HCT116 (cell line): ENCODE results near the gene RNF150. TPM values are rescaled to one million over a fixed set of nuclear protein-coding genes. Genes with fewer than 3 reads are reported as not detected.

Source experiments
- ATAC-seq: fragments of 200-7000 bp; cut with Tn5 transposase; 2 replicates; pipeline ENCODE4 v1.9.1; 2020; ENCODE audit warnings: mild to moderate bottlenecking, moderate library complexity
- BruUV-seq: library from RNA; stranded (reverse); fragments of 400-500 nt; replicated peaks from 2 replicates; lab custom pipeline; 2021; lab: Mats Ljungman, UMichigan
- CTCF ChIA-PET: fragments of 300-600 bp; sonication (Branson Sonifier 250); formaldehyde crosslinking; loops from one replicate; lab custom pipeline; 2021; ENCODE audit warnings: antibody characterized with exemption; lab: Charles Lee
- POLR2A ChIA-PET: fragments of 300-600, 350-600 bp; sonication (Branson Sonifier 250); formaldehyde crosslinking; loops from one replicate; lab custom pipeline; 2021; ENCODE audit warnings: antibody characterized with exemption; lab: Charles Lee
- RAD21 ChIA-PET, 2 experiments: fragments of 300-600 bp; sonication (Branson Sonifier 250); formaldehyde crosslinking; loops; one replicate each; lab custom pipeline; 2023; ENCODE audit warnings: low total read pairs in 2 of 2; ENCODE audit not compliant: uncharacterized antibody in 2 of 2, unreplicated experiment in 2 of 2, low non-redundant PET in 1 of 2; lab: Charles Lee
- DNase-seq: peaks from one replicate; pipeline ENCODE4 v3.0.0-alpha.2; 2010; ENCODE audit warnings: low read depth, low spot score
- H2AFZ ChIP-seq: fragments of 200-600 bp; shearing (Covaris generic), sonication (generic); 2 replicates; pipeline ENCODE4 v1.6.1; 2017; ENCODE audit warnings: low read depth, mixed run types, mixed read lengths, antibody characterized with exemption, low read length; ENCODE audit not compliant: poor library complexity, severe bottlenecking
- H3K27ac ChIP-seq: 2 replicates; pipeline ENCODE4 v1.5.1; 2012; ENCODE audit warnings: low read depth, low read length
- H3K27me3 ChIP-seq: fragments of 200-600 bp; sonication (generic); 2 replicates; pipeline ENCODE4 v1.6.1; 2016; ENCODE audit warnings: mixed run types, low read length, mixed read lengths; ENCODE audit not compliant: insufficient read depth
- H3K36me3 ChIP-seq, 2 experiments: fragments of 200-500 bp in 1 of 2; fragments of 200-600 bp in 1 of 2; sonication (Bioruptor generic) in 1 of 2; sonication (generic) in 1 of 2; 2 replicates each; pipeline versions ENCODE4 v1.5.1 to v1.6.1; 2014 to 2016; ENCODE audit warnings: low read length in 2 of 2, inconsistent platforms in 1 of 2, mixed read lengths in 1 of 2, mixed run types in 1 of 2; ENCODE audit not compliant: insufficient read depth in 2 of 2, control insufficient read depth in 1 of 2
- H3K4me1 ChIP-seq, 2 experiments: fragments of 200-600 bp in 1 of 2; sonication (generic) in 1 of 2; 2 replicates each; pipeline versions ENCODE4 v1.5.1 to v1.6.1; 2012 to 2017; ENCODE audit warnings: low read length in 2 of 2, inconsistent platforms in 1 of 2, mild to moderate bottlenecking in 1 of 2, mixed read lengths in 1 of 2, mixed run types in 1 of 2, moderate library complexity in 1 of 2; ENCODE audit not compliant: insufficient read depth in 2 of 2, control insufficient read depth in 1 of 2
- H3K4me2 ChIP-seq: fragments of 200-600 bp; sonication (generic); 2 replicates; pipeline ENCODE4 v1.6.1; 2017; ENCODE audit warnings: mixed run types, low read length, mixed read lengths
- H3K4me3 ChIP-seq, 2 experiments: fragments of 200-600 bp in 1 of 2; sonication (generic) in 1 of 2; replicated peaks in 1 of 2; 2 replicates each; pipeline ENCODE4 v1.5.1; 2011 to 2016; ENCODE audit warnings: low read length in 2 of 2, control low read depth in 1 of 2, low read depth in 1 of 2, mild to moderate bottlenecking in 1 of 2, mixed read lengths in 1 of 2, mixed run types in 1 of 2
- H3K79me2 ChIP-seq: fragments of 200-600 bp; sonication (generic); 2 replicates; pipeline ENCODE4 v1.6.1; 2017; ENCODE audit warnings: mild to moderate bottlenecking, mixed run types, low read length, moderate library complexity, mixed read lengths; ENCODE audit not compliant: insufficient read depth
- H3K9ac ChIP-seq: fragments of 200-600 bp; sonication (generic); 2 replicates; pipeline ENCODE4 v1.6.1; 2016; ENCODE audit warnings: low read length, mixed read lengths
- H3K9me2 ChIP-seq: fragments of 200-600 bp; sonication (generic), shearing (Covaris generic); 2 replicates; pipeline ENCODE4 v1.6.1; 2017; ENCODE audit warnings: mixed run types, mild to moderate bottlenecking, moderate library complexity; ENCODE audit not compliant: insufficient read depth
- H3K9me3 ChIP-seq, 2 experiments: fragments of 200-500 bp in 1 of 2; fragments of 200-600 bp in 1 of 2; sonication (Bioruptor generic) in 1 of 2; sonication (generic) in 1 of 2; 2 replicates each; pipeline ENCODE4 v1.6.1; 2014 to 2017; ENCODE audit warnings: low read length in 2 of 2, mixed read lengths in 2 of 2, inconsistent platforms in 1 of 2, low read depth in 1 of 2, mild to moderate bottlenecking in 1 of 2, mixed run types in 1 of 2, moderate library complexity in 1 of 2; ENCODE audit not compliant: control insufficient read depth in 1 of 2, insufficient read depth in 1 of 2
- H4K20me1 ChIP-seq: fragments of 200-600 bp; sonication (generic), shearing (Covaris generic); 2 replicates; pipeline ENCODE4 v1.6.1; 2017; ENCODE audit warnings: mixed run types, mild to moderate bottlenecking, moderate library complexity; ENCODE audit not compliant: insufficient read depth
- CBX3 ChIP-seq: IDR thresholded peaks from 2 replicates; pipeline ENCODE4 v1.6.1; 2012; ENCODE audit warnings: low read depth
- CEBPB ChIP-seq: IDR thresholded peaks from 2 replicates; pipeline ENCODE4 v1.6.1; 2012; ENCODE audit warnings: low read depth
- EGR1 ChIP-seq: IDR thresholded peaks from 2 replicates; pipeline ENCODE4 v1.6.1; 2012; ENCODE audit warnings: low read depth
- ELF1 ChIP-seq: IDR thresholded peaks from 2 replicates; pipeline ENCODE4 v1.6.1; 2012; ENCODE audit warnings: low read depth, borderline replicate concordance
- EZH2 ChIP-seq: fragments of 200-600 bp; sonication (generic); IDR thresholded peaks from 2 replicates; pipeline ENCODE4 v1.6.1; 2017; ENCODE audit warnings: antibody characterized with exemption, mixed run types
- EZH2phosphoT487 ChIP-seq: fragments of 200-600 bp; IDR thresholded peaks from 2 replicates; pipeline ENCODE4 v1.6.1; 2018; ENCODE audit warnings: antibody characterized with exemption, borderline replicate concordance
- FOSL1 ChIP-seq: IDR thresholded peaks from 2 replicates; pipeline ENCODE4 v1.6.1; 2012; ENCODE audit warnings: low read depth
- MAX ChIP-seq: IDR thresholded peaks from 2 replicates; pipeline ENCODE4 v1.6.1; 2012
- POLR2AphosphoS5 ChIP-seq: IDR thresholded peaks from 2 replicates; pipeline ENCODE4 v1.6.1; 2011; ENCODE audit warnings: mild to moderate bottlenecking, low read depth, low read length, moderate library complexity
- RAD21 ChIP-seq: IDR thresholded peaks from 2 replicates; pipeline ENCODE4 v1.6.1; 2012; ENCODE audit warnings: low read depth, mild to moderate bottlenecking
- REST ChIP-seq: IDR thresholded peaks from 2 replicates; pipeline ENCODE4 v1.6.1; 2012; ENCODE audit warnings: low read depth
- SIN3A ChIP-seq: IDR thresholded peaks from 2 replicates; pipeline ENCODE4 v1.6.1; 2012; ENCODE audit warnings: low read depth
- SP1 ChIP-seq: IDR thresholded peaks from 2 replicates; pipeline ENCODE4 v1.6.1; 2012; ENCODE audit warnings: low read depth
- TCF7L2 ChIP-seq: IDR thresholded peaks from 2 replicates; pipeline ENCODE4 v1.7.0; 2011; ENCODE audit warnings: borderline replicate concordance, inconsistent platforms; ENCODE audit not compliant: insufficient read depth, insufficient read length; ENCODE audit errors: extremely low read depth
- YY1 ChIP-seq: IDR thresholded peaks from 2 replicates; pipeline ENCODE4 v1.6.1; 2011; ENCODE audit warnings: low read length, low read depth, moderate library complexity, mild to moderate bottlenecking; ENCODE audit not compliant: insufficient replicate concordance; ENCODE audit errors: extremely low read depth
- ZNF274 ChIP-seq: fragments of 200-500 bp; sonication (Bioruptor generic); IDR thresholded peaks from 2 replicates; pipeline ENCODE4 v1.6.1; 2014; ENCODE audit warnings: mild to moderate bottlenecking, low read depth, low read length, inconsistent platforms
- intact Hi-C: fragments of 100-400 bp; cut with micrococcal nuclease; formaldehyde crosslinking; loops from 2 replicates; pipeline ENCODE4 v1.10.0; 2022
- total RNA-seq: library from RNA; stranded (reverse); gene quantifications from one replicate; pipeline ENCODE4 v1.2.1, GENCODE V29; 2021; ENCODE audit not compliant: unreplicated experiment
- TF ChIP-seq, protein P1 (sequence below): IDR thresholded peaks from 2 replicates; pipeline ENCODE4 v1.6.1; 2011; ENCODE audit warnings: mild to moderate bottlenecking, low read length, moderate library complexity; ENCODE audit not compliant: insufficient replicate concordance; ENCODE audit errors: extremely low read depth

The RNF150 gene
- total RNA-seq, 1 experiment from 2014 or later: 0.07 TPM

GRCh38 chr4:141107927-141108326 is 25.3 kb downstream of the RNF150 start (continued):
- TF ChIP-seq CBX3 (no peak), RAD21 (no peak)

- no TSS peak for BruUV-seq
These were observed 30.9 kb downstream of the RNF150 start for GRCh38 chr4:141102367-141102766.

More at GRCh38 chr4:141102367-141102766, 30.9 kb downstream of the RNF150 start:
- DNase-seq (no peak), ATAC-seq (no peak)
- H3K4me3 ChIP-seq: no peak overlapping the region
- H3K79me2 ChIP-seq: no peaks in the 10 kb centered on the region
- intact Hi-C loops: no loop called here
- ChIA-PET CTCF (no interaction called here), RAD21 (no interaction called here)
- no peaks in the 10 kb centered on the region for H3K9me2 ChIP-seq
- no peaks in the 10 kb centered on the region for H3K36me3 ChIP-seq
- H3K4me1 ChIP-seq: peaks cover 0 to 5% of the 10 kb centered on the region in 2 experiments; a peak in 1 of 4 replicates
- no peak overlapping the region for H3K9ac ChIP-seq
- H2AFZ ChIP-seq: no peak overlapping the region
- no peaks in the 10 kb centered on the region for H4K20me1 ChIP-seq
- no peak overlapping the region for H3K27ac ChIP-seq
- no peak overlapping the region for H3K4me2 ChIP-seq
- H3K9me3 ChIP-seq: no peaks in the 10 kb centered on the region
- no peak for TF ChIP-seq MAX
- TF ChIP-seq SP1: no peak
- TF ChIP-seq ELF1: no peak
- no peak for TF ChIP-seq CEBPB
- TF ChIP-seq, protein P1, sequence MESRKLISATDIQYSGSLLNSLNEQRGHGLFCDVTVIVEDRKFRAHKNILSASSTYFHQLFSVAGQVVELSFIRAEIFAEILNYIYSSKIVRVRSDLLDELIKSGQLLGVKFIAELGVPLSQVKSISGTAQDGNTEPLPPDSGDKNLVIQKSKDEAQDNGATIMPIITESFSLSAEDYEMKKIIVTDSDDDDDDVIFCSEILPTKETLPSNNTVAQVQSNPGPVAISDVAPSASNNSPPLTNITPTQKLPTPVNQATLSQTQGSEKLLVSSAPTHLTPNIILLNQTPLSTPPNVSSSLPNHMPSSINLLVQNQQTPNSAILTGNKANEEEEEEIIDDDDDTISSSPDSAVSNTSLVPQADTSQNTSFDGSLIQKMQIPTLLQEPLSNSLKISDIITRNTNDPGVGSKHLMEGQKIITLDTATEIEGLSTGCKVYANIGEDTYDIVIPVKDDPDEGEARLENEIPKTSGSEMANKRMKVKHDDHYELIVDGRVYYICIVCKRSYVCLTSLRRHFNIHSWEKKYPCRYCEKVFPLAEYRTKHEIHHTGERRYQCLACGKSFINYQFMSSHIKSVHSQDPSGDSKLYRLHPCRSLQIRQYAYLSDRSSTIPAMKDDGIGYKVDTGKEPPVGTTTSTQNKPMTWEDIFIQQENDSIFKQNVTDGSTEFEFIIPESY: no peak
- no peak for TF ChIP-seq EZH2phosphoT487
- no peak for TF ChIP-seq CBX3
- no peak for TF ChIP-seq POLR2AphosphoS5
- TF ChIP-seq FOSL1: no peak
- no peak for TF ChIP-seq EZH2
- TF ChIP-seq REST: no peak
- TF ChIP-seq RAD21: no peak
- no peak for TF ChIP-seq ZNF274
- TF ChIP-seq EGR1: no peak
- TF ChIP-seq SIN3A: no peak
- TF ChIP-seq TCF7L2: no peak
- no peak for TF ChIP-seq YY1
- TF ChIP-seq, all 23 proteins: peak for 0
- POLR2A ChIA-PET: no interaction called here
- no peaks in the 10 kb centered on the region for H3K27me3 ChIP-seq
